DMS79 (cell line): ENCODE data around the gene KRT33B.
"Not testable (repeated sequence)": the region's sequence is repeated elsewhere in the genome, so short reads cannot be mapped to it uniquely, and the experiment has no call there.

Experiments
- DNase-seq: peaks from one replicate; lab custom pipeline; 2025; lab: John Stamatoyannopoulos, UW

Gene KRT33B

DNA sequence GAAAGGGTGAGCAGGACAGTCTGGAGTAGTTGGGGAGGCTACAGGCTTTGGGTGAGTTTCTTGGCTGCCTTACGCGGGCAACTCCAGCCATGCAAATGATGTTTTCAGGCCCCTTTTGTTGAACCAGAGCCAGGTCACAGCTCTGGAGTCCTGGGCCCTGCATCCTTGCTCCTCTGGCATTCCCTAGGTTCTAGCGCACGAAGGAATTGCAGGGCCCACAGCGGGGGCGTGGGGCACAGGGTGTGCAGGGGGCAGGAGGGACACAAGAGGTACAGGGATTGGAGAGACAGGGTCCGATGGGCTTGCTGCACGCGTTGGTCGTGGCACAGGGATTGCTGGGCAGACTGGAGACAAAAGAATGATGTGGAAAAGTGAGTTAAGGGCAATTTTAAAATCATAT is 24.2 kb upstream of the KRT33B start:
- DNase-seq: no peak

GRCh38 chr17:41393294-41393693 is 23.7 kb upstream of the KRT33B start:
- DNase-seq: no peak

DNA sequence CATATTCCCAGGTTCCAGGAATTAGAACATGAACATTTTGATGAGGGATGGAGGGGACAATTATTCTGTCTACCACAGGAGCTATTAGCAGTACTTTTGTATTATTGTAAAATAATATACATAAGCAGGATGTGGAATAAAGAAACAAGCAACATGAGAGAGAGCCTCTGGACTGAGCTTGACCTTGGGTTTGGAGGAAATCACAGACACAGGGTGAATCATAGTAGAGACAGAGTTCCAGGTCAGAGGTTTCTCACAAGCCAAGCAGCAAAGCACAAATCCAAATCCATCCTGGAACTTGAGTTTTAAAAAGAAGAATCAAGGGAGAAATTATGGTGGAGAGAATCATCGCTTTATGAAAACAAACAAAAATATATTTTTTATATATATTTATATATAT is 22.7 kb upstream of the KRT33B start:
- no peak for DNase-seq

DNA sequence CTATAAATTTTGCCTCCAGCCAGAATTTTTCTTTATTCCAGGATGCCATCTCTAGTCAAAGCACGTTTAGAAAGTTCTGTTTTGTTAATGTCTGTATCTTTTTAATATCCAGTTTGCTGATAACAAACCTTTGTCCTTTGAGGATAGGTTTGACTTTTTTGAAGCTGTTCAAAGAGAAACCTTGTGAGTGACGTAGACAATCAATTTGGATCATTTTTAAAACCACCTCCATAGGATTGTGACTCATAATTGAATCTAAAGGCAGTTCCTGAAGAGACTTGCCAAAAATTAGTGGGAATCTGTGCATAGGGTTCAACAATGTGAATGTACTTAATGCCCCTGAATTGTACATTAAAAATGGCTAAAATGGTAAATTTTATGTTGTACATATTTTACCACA is 21.9 kb upstream of the KRT33B start:
- DNase-seq: no peak

- DNase-seq: no peak
Measured at GRCh38 chr17:41390411-41390938, 20.9 kb upstream of the KRT33B start.

GRCh38 chr17:41387670-41388069 is 18.1 kb upstream of the KRT33B start:
- DNase-seq: no peak

GRCh38 chr17:41386227-41386626 is 16.6 kb upstream of the KRT33B start:
- no peak for DNase-seq

- no peak for DNase-seq
Measured at GRCh38 chr17:41383690-41384089, 14.1 kb upstream of the KRT33B start.

- no peak for DNase-seq
Measured at GRCh38 chr17:41382394-41382793, 12.8 kb upstream of the KRT33B start.

DNA sequence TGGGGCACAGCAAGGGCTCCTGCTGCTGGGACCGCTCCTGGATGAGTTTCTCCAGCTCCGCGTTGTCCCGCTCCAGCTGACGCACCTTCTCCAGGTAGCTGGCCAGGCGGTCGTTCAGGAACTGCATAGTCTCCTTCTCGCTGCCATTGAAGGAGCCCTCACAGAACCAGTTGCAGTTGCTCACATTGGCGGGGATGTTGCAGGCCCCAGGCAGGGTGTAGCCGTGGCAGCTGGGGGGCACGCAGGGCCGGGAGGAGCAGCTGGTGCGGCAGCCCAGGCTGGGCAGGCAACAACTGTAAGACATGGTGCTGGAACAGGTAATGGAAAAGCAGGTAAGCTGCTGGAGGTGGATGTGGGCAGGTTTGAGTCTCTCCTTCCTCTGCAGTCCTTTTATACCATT is 12.3 kb upstream of the KRT33B start, which contains the start of gene KRT34:
TSS of gene KRT34 (minus strand) at position 364 of the 400 bp plus-strand sequence. CDS start at position 304, 60 bp downstream.
- DNase-seq: not testable (repeated sequence)

- DNase-seq: not testable (repeated sequence)
Measured at GRCh38 chr17:41380091-41380490, 10.5 kb upstream of the KRT33B start.

DNA sequence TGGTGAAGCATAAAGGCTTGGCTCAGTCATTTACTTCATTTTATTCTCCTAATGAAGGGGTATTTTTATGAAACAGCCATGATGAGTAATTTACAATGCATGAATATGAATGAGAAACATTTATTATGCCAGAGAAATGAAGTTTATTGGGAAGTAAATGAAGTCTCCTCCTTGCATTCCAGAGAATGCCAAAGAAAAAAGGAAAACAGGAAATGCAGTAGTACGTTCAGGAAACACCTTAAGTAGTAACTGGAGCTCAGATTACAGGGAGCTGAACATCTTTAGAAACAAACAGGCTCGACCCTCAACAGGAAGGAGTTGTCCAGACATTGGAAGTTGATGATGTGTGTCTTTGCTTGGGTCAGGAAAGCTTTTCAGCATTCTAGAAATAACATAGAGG is 7.9 kb upstream of the KRT33B start:
- no peak for DNase-seq

GRCh38 chr17:41369023-41369422 is 590 bp downstream of the KRT33B start:
- DNase-seq: no peak

DNA sequence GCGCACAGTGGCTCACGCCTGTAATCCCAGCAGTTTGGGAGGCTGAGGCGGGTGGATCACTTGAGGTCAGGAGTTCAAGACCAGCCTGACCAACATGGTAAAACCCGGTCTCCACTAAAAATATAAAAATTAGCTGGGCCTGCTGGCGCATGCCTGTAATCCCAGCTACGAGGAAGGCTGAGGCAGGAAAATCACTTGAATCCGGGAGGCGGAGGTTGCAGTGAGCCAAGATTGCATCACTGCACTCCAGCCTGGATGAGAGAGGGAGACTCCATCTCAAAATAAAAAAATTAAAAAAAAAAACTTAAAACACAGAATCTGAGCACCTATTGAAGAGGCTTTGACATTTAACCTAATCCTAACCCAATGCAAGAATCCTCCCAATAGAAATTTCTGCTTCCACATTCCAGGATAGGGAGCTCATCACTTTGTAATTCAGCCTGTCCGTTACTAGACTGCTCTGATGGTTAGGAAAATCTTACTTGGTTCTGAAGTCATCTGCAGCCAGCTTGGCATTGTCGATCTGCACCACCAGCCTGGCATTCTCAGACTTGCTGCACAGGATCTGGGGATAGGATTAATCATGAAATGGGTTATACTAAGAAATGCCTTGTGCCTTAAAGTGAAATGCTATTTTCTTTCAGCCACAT is 2.1 kb downstream of the KRT33B start:
- no peak for DNase-seq

- no peak for DNase-seq
Measured at GRCh38 chr17:41366070-41366469, 3.5 kb downstream of the KRT33B start.

DNA sequence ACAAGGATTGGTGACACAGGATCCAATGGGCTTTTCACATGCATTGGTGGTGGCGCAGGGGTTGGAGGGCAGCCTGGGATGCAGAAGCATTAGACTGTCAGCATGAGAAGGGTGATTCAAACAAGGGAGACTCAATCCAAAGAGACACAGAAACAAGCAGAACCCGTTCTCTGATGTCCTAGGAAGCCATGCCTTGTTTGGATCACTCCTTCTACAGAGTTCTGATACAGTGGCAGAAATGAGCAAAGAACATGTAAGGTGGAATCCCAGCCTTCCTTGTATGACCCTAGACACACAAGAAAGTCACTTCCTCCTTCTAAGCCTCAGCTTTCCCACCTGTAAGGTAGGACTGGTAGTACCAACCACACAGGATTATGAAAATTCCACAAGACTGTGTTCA is 5.7 kb downstream of the KRT33B start:
- no peak for DNase-seq

- no peak for DNase-seq
Measured at GRCh38 chr17:41360296-41360995, 9.2 kb downstream of the KRT33B start.

- no peak for DNase-seq
Measured at GRCh38 chr17:41354536-41354935, 15.1 kb downstream of the KRT33B start.

GRCh38 chr17:41352597-41353366 is 16.8 kb downstream of the KRT33B start:
- no peak for DNase-seq

DNA sequence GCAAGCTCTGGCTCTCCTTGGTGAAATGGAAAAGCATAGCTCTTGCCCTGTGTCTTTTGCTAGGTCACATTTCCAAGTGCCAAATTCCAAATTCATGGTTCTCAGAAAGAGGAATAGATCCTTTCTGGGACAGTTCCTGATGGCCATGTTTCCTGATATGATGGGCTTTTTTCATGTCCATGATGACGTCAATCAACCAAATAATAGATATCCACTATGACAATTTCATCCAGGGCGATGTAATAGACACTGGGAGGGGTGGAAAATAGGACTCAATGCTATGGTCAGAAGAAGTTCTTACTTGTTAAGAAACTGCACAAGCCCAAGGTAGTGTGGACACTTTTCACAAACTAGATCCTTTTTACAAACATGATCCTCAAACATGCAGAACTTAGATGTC is 18.4 kb downstream of the KRT33B start:
- DNase-seq: no peak

DNA sequence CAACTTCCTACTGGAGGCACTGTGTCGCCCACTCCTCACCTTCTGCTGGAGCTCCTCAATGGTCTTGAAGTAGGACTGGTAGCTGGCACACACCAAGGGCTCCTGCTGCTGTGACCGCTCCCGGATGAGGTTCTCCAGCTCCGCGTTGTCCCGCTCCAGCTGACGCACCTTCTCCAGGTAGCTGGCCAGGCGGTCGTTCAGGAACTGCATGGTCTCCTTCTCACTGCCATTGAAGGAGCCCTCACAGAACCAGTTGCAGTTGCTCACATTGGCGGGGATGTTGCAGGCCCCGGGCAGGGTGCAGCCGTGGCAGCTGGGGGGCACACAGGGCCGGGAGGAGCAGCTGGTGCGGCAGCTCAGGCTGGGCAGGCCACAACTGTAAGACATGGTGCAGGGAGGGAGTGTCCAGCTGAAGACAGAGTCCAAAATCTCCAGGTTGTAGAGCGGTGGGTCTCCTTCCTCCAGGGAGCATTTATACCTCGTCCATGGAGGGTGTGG is 19.2 kb downstream of the KRT33B start, which contains the start of gene KRT33A:
TSS of gene KRT33A (minus strand) at position 448 of the 498 bp plus-strand sequence. CDS start at position 387, 61 bp downstream.
- not testable (repeated sequence) for DNase-seq
